HS-27A (cell line): ENCODE measurements around the gene NCK1.

ENCODE experiments used
- DNase-seq: peaks from one replicate; pipeline ENCODE4 v3.0.0-alpha.2; 2012; ENCODE audit warnings: low read depth, missing footprints

NCK1 gene

GRCh38 chr3:136861890-136862616 is at the start of gene NCK1:
Gene NCK1, plus strand, starts transcription at chr3:136862208. Its CDS starts 65,794 bp downstream, at chr3:136928002.
- peak; percentile 94 for DNase-seq

GRCh38 chr3:136817448-136817847 is 44.6 kb upstream of the NCK1 start:
- DNase-seq = no peak

DNA sequence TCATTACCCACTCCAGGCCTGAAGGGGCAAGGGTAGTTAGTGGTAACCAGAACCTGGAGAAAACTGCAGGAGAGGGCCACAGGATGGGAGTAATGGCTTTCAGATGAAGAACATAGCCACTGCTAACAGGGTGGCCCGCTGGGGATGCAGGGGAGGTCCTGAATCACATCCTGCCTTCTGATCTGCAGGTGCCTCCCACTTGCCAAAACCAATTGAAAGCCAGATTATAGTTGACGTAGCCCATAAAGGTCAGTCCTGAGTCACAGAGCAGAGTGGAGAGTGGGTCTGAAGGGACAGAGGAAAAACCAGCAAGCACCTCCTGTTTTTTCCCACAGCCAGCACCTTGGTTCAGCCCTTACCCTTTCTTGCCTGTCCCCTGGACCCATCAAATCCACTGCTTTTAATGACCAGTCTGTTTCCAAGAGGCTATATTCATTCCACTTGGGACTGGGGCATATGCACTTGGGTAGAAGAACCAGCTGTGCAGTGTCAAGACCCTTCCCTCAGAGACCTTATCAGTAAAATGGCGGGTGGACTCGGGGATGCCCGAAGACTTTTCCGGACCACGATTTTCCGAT is 43.7 kb upstream of the NCK1 start:
- DNase-seq = peak; percentile 66

- DNase-seq = no peak
Measured at GRCh38 chr3:136818769-136819391, 43.1 kb upstream of the NCK1 start, which contains the start of gene SLC35G2. Gene SLC35G2, plus strand, starts transcription at chr3:136819126. Its CDS starts 35,335 bp downstream, at chr3:136854461.

- peak; percentile 68 for DNase-seq
Measured at GRCh38 chr3:136819392-136819730, 42.6 kb upstream of the NCK1 start.

DNA sequence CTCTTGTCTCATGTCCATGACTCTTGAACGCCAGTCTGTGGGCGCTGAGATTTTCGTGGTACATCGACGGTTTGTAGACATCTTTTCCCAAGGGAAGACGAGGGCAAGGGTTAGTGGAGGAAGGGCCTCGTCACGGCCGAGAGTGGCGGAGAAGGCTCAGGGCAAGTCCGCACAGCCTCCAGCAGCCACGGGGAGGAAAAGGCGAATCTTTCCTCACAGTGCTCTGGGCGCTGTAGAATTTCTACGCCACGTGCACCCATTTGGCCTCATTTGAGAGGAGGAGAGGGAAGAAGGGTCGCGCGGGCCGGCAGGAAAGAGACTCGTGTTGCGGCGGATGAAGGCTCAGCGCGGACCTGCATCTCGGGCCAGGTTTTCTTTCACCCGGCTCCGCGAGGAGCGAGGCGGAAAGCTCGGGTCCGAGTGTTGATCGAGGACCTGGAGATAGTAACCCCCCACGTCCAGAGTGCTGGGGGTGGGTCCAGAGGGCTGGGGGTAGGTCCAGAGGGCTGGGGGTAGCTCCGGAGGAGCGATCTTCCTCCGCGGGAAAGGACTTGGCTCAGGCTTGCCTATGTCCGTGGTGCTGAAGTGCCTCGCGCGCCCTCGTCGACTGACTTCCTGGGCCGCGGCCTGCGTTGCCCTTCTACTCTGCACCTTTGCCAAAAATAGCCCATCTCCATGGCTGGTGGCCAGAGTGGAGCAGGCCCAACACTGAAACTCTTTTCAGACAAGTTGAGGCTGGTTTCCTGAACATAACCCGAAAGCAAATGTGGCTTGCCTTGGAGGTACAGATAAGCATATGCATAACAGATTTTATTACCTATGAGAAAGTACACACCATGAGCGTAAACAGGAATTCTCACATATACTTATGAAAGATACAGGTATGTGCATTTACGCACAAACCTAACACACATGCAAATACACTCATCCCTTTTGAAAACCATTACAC is 42.0 kb upstream of the NCK1 start:
- no peak for DNase-seq

GRCh38 chr3:136831461-136831860 is 30.5 kb upstream of the NCK1 start:
- no peak for DNase-seq

DNA sequence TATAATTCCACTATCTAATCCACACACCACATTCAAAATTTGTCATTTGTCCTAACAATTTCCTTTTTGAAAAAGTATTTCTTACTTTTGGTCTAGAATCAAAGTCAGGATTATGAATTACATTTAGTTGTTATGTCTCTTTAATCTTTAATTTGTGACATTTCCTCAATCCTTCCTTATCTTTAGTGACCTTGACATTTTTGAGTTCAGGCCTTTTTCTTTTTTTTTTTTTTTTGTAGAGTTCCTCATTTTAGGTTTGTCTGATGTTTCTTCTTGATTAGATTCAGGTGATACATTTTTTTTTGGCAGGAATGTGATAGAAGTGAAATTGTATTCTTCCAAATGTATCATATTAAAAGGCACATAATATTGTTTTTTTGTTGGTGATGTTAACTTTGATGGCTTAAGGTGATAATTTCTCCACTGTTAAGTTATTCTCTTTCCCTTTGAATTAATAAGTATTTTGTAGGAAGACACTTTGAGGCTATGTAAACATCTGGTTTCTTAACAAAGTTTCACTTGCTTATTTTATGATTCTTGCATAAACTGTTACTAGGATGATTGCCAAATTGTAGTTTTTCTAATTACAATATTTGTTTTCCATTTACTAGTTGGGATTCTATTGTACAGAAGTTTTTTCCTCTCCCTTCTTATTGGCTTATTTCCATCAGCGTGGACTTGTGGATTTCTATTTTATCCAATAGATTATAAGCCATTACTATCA is 26.8 kb upstream of the NCK1 start:
- no peak for DNase-seq

DNA sequence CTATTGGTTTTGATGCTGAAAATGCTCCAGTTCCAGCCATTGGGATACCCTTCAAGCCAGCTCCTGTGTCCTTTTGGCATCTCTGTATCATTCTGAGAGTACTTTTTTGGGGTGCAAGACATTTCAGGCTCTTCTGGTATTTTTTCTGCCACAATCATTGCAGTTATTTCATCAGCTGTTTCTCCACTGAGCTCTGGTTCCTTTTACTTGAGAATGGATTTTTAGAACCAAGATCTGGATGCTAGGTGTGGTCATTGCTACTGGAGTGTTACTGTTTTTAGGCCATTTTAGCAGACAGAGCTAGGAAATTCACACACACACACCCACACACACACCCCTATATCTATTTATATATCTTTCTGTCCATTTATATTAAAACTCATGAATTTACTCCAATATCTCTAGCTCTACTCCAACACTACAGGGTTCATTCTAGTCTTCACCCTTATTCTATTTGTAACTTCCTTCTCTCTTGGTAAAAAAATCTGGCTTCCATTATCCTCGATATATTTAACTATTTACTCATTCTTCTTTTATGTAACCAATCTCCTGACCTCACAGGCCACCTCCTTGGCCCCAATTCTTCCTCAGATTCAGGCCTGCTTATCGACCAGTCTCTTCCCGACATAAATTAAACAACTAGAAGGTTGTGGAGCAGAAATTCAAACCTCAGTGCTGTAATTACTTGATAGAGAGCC is 26.0 kb upstream of the NCK1 start:
- DNase-seq = no peak

- no peak for DNase-seq
Measured at GRCh38 chr3:136836511-136837156, 25.4 kb upstream of the NCK1 start.

DNA sequence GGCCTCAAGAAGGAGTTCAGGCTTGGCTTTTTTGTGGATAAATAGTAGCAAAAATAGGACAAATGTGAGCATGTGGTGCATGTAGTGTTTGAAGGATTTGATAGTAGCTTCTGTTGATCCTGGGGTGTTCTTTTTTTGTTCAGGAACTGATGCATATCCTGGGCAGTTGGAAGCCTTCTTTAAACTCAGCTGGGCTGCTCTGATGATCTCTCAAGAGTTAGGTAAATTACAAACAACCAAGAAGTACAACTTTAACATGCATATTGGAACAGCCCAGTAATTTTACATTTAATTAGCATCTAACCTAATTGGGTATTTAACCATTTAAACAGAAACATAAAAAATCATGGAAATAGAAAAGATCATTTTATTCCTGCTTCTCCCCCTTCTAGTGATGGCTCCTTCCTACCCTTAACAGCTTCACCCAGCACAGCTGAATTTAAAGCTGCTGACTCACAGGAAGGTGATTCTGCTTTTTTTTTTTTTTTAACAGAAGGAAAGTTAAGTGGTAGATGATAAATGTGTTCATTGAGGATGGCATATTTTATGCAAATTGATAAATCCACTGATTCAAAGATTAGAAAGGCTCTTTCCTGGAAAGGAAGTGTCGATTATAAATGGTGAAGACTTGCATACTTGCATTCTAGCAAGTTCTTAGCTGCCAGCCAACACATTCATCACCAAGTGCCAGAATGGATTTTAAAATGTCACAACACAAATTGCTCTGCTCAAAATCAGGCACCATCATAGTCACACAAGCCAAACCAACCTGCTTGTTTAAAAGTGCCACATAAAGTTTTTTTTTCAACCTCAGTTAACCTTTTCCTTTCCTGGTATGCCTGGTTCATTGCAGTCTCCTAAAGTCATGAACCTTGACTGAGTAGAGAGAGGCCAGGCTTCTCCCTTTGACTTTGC is 23.1 kb upstream of the NCK1 start:
- no peak for DNase-seq

DNA sequence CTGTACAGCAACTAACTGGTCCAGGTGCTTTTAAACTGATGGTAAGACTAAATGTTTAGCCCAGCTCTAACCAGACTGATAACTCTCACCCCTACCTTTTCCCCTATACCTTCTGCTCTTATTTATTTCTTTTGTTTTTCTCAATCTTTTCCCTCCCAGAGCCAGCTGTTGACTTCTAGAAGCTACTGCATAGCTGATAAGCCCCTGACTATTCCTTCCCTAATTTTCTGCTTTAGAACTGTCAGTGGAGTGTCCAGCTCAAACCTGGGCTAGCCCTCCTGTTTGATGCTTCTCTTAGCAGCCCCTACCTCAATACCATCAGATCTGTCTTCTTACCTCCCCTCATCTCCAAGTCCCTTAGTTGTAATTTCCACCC is 22.5 kb upstream of the NCK1 start:
- DNase-seq = no peak

DNA sequence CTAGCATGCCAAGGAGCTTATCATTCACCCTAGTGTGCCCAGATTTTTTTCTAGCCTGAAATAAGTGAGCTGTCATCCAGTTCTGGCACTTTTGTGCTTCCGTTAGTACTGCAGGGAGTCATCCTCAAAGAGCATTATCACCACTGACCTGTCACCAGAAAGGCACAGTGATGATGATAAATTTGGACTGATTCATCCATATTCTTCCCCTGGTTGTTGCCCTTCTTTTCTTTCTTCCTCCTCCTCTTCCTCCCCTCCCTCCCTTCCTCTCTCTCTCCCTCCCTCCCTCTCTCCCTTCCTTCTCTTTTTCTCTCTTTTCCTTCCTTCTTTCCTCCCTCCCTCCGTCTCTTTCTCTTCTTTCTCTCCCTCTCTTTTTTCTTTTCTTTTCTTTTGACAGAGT is 21.8 kb upstream of the NCK1 start:
- no peak for DNase-seq

- DNase-seq = no peak
Measured at GRCh38 chr3:136842294-136842693, 19.7 kb upstream of the NCK1 start.

- no peak for DNase-seq
Measured at GRCh38 chr3:136844724-136845123, 17.3 kb upstream of the NCK1 start.

- no peak for DNase-seq
Measured at GRCh38 chr3:136852180-136852579, 9.8 kb upstream of the NCK1 start.

DNA sequence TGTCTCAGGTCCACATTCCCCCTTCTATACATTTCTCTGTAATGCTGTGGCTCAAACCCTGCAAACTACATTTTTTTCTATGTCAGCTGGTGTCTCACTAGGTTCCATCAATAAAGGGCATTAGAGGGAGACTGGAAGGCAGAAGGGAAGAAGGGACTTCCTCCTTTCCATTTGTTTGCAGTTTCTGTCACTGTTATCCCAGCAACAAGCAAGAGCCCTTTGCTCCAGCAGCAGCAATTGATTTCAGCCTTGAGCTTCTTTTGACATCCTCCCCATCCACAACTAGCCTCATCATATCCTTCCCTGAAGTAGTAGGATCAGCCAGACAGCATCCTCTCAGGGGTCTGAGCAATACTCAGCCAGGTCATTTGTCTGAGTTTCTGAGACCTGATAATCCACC is 5.3 kb upstream of the NCK1 start:
- no peak for DNase-seq

DNA sequence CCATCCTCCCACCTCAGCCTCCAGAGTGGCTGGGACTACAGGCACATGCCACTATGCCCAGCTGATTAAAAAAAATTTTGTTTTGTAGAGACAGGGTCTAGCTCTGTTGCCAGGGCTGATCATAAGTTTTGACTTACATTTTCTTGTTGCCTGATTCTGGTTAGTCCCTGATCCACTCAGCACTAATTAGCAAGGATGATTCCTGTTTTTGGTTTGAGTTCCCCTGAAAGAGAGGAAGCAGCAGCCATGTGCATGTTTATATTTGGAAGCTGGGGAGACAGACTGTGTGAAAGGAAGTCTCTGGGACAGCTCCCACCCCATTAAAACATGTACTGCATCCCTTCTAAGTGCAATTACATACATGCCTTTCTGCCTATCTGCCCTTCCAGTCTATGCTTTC is 3.6 kb upstream of the NCK1 start:
- no peak for DNase-seq

DNA sequence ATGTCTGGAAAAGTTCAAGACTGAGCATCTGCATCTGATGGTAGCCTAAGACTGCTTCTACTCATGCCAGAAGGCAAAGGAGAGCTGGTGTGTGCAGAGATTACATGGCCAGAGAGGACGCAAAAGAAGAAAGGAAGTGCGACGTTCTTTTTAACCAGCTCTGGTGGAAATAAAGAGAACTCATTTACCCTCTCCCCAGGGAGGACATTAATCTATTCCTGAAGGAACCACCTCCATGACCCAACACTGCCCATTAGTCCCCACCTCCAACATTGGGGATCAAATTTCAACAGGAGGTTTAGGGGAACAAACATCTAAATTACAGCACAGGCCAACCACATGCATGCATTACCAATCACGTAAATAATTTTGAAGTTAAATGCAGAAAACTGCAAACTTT is 1.5 kb upstream of the NCK1 start:
- DNase-seq = no peak
